SW 1271 (cell line): ENCODE measurements around the gene TBPL1.

Experiments
- DNase-seq, 2 experiments: peaks; one replicate each; lab custom pipeline; 2025; lab: John Stamatoyannopoulos, UW

The TBPL1 gene

DNA sequence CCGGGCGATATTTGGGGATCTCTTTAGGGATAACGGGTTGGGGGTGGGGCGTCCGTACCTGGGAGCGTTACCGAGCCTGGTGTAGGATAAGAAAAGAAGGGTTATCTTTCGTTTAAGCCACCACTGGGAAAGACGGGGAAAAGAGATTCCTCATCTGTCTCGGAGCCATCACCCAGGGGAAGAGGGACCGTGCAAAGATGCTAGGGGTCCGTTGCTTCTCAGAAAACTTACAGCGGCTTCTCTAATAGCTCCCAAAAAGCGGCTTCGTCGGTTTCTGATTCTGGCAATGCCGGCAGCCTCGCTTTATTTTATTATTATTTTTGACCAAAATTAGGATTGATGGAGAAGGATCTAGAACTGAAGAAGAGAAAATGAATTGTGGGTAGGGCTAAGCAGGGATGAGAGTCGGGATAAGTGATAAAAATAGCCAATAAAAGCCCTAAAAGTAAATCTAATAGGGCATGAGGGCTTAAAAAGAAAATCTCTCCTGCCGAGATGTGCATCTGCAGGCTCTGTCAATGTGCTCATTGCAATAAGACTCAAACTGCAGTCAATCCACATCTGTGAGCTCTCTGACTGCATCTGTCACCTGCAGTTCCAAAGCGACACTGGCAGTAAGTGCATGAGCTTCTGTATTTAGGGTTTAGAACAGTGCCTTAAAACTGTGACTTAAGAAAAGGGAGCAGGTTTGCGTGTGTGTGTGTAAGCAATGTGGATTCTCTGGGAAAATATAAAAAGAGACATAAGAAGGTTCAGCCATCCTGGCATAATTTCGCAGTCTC, 801 bp downstream of the TBPL1 start:
- no peak for DNase-seq

DNA sequence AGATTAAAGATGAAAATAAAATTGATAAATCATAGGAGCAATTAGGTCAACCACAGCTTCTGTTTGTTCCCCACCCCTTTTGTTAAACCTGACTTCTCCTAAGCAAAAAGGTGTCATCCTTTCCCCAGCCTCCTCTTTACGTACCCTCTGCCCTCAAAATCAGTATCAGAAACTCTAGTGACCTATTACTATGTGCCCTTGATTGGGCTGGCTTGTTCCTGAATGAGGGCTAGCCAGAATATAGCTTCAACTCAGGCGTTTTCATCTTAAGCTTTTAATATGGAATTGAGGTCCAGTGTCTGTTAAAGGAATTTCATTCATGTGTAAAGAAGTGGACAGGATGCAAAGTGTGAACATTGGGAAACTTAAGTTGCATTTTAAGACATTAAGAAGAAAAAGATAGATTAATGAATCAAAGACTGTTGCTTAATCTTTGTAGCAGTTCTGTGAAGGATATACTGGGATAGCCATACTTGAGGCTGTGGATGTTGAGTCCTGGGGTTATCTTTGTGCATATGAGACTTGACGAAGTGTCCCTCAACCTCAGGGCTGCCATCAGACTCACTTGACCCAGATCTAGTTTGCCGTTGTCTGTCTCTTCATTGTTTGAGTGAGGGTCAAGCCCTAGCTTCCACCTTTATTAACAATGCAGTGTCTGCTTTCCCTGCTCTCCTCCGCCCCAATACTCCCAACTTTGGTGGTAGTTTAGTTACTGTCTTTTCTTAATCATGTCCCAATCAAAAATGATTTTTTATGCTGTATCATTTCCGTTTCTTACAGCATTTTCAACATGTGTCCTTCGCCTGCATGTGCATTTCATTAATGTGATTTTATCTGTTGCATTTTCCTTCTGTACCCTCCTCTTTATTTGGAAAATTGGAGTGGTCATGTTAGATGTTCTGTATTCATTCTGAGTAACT, 1.9 kb downstream of the TBPL1 start:
- DNase-seq, result no peak

GRCh38 chr6:133955582-133956415, 2.8 kb downstream of the TBPL1 start:
- no peak for DNase-seq

DNA sequence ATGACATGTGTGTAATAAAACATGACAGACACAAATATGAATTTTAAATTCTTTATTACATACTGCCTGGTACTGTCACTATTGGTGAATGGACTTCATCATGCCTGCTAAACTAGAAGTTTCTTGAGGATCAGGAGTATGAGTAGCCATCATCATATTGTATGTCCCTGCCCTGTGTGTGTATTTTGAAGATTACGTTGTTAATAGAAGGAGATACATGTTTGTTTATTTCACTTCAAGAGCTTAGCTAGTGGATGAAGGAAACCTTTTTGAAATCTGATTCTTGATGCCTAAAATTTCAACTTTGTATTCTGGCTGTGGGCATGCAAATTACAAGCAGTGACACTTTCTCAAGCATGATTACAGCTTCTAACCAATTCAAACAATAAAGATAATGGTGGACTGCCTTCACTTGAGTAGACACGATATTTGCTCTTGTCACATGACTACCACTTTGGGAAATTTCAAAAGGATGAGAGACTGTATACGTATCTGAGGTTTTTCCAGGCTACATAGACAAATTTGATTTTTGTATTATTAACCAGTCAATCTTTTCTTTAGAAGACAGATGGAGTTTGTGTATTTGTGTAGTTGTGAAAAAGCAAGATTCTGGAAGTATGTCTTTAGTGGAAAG, 3.5 kb downstream of the TBPL1 start:
- DNase-seq, result no peak

DNA sequence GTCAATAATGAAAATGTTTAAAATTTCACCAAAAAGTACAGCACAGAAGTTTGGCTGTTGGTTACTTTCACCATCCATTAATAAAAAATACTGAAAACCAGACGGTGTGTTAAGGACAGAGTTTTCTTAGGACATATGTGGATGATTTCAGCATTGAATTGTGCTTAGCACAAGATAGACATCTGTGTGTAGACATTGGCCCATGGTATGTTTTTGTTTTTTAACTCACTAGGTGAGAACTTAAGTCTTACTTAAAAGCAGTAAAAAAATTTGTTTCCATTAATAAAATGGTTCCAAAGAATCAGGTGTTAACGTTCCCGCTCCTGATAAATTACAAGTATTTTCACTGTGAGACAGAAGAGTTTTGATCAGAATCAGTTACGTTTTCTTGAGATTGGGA, 4.2 kb downstream of the TBPL1 start:
- no peak for DNase-seq

DNA sequence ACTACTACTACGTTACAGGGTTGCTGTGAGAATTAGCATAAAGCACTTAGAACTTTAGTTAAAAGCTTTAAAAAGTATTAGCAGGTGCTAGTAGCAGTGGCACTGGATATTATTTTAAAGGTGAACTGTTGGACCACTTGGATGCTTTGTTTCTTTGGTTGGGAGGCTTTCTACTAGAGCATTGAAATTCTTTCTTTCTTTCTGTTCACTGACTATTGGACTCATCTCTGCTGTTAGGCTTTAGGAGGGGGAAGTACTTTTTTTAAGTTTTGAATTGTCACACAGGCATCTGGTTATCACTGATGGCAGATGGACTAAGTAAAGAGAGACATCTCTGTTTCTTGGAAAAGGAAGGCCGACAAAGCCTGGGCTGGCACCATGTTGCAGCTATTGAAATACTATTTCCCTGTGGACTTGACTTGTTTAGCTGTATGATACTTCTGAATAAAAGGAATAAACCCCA, 4.8 kb downstream of the TBPL1 start:
- no peak for DNase-seq

DNA sequence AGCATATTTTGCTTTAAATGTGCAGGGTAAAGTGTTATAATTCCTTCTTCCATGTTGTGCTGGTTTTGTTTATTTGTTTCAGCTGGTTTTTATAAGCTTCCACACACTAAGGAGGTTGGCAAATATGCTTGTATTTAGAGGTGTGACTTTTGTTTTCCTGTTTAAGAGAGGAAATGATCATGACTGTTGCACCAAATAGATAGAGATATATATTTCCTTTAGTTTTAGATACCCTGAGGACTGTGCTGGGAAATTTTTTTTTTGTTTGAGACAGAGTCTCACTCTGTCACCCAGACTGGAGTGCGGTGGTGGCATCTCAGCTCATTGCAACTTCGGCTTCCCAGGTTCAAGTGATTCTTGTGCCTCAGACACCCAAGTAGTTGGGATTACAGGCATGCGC, 5.8 kb downstream of the TBPL1 start:
- no peak for DNase-seq

DNA sequence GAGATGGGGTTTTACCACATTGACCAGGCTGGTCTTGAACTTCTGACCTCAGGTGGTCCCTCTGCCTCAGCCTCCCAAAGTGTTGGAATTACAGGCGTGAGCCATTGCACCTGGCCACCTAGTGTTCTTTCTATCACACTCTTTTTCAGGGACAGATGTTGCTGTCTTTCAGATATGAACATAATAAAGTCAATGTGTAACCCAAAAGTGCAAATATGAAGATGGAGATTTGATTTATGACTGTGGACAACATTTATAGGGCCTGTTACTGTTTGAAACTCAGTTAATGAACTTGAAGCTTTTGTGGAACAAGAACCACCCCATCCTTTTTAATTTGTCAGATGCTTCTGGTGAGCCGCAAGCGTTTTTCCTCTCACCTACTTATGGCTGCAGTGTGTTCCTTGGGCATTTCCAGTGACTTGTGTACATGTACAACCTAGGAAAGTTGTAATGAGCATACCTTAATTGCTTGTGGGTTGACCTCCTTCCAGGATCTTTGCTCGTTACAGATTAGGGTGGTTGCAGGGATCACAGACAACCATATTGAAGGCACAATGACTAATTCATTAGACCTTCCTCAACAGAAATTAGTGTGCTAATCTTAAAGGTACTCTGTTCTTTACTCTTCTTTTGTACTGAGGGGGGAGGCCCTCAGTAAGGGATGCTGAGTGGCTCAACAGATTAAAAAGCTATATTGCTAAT, 6.8 kb downstream of the TBPL1 start:
- no peak for DNase-seq

DNA sequence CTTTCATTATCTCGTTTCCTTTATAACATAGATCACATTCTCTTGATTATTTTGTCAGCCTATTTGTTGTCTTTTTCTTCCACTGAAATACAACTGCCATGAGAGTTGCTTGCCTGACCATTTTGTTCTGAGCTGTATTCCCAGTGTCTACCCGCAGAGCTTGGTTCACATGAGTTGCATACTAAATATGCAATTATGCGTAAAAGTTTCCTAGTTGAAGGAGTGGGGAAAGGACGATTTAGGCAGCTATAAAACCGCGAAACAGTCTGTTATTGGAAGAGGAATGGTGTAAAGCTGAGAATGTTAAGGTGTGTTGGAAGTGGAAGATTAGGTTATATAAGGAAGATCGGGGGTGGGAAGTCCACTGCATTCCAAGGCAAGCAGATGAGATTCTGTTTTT, 8.8 kb downstream of the TBPL1 start:
- no peak for DNase-seq

- no peak for DNase-seq
Measured at GRCh38 chr6:133964052-133964451, 11.0 kb downstream of the TBPL1 start.

DNA sequence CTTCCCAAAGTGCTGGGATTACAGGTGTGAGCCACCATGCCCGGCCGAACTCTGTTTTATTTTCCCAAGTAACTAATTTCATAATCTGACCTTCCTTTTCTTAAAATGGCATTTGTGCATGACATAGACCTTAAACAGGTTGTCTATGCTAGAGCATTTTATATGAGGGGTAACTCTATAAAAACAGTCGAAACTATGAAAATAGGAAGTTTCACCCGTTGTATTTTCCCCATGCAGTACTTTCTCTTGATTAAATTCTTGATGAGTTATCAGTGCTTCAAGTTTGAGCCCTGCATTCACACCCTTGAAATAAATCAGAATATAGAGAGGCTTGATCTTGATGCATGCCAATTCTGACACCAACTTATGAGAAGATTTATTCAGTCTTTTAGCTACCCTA, 11.7 kb downstream of the TBPL1 start:
- DNase-seq, result no peak

DNA sequence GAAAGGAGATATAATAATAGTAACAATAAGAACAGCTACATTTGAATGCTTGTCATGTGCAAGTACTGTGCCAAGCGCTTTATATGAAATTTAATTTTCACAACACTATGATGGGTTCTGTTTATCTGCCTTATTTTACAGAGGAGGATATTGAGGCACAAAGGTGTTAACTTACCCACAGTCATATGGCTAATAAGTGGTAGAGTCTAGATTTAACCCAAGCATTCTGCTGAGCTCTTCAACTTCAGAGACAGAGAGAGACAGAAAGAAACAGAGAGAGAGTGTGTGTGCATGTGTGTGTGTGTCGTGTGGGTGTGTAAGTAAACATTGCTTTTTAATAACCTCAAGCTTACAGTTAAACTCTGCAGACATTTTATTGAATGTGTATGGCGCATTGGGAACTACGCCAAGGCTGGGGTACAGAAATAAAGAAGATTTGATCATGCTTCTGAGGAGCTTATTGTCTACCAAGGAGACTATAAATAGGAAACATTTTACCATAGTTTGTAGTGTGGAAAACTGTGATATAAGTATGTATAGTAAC, 12.9 kb downstream of the TBPL1 start:
- DNase-seq, result no peak

GRCh38 chr6:133966654-133967329, 13.8 kb downstream of the TBPL1 start:
- DNase-seq, result no peak

DNA sequence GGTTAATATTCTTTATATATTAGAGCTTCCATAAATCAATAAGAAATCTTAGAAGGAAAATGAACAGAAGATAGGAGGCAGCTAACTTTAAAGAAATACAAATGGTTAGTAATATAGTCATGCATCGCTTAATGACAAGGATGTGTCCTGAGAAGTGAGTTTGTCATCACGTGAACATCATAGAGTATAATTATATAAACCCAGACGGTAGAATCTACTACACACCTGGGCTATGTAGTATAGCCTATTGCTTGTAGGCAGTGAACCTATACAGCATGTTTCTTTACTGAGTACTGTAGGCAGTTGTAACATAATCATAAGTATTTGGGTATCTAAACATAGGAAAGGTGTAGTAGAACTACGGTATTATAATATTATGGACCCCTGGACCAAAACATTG, 14.3 kb downstream of the TBPL1 start:
- no peak for DNase-seq

DNA sequence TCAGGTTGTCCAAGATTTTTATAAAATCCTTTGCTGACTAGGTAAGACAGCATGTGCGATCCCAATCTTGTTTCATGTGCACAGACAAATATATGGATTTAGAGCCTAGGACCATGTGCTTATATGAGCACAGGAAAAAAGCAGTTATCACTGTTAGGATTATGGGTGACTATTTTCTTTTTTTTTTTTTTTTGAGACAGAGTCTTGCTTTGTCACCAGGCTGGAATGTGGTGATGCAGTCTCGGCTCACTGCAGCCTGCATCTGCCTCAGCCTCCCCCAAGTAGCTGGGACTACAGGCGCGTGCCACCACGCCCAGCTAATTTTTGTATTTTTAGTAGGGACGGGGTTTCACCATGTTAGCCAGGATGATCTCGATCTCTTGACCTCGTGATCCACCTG, 14.8 kb downstream of the TBPL1 start:
- peak; percentile 31 to 53 for DNase-seq

- DNase-seq, result no peak
Measured at GRCh38 chr6:133969285-133969920, 16.4 kb downstream of the TBPL1 start.

- DNase-seq, result no peak
Measured at GRCh38 chr6:133969921-133970295, 16.9 kb downstream of the TBPL1 start.

GRCh38 chr6:133971861-133972260, 18.8 kb downstream of the TBPL1 start:
- no peak for DNase-seq

- DNase-seq, result no peak
Measured at GRCh38 chr6:133972388-133972787, 19.4 kb downstream of the TBPL1 start.
